Omental fat pad (tissue), 4 donors: ENCODE results near the gene CFAP54. TPM values are rescaled to one million over a fixed set of nuclear protein-coding genes. Genes with fewer than 3 reads are reported as not detected.

Source experiments
- ATAC-seq: fragments of 150-250 bp; one replicate; pipeline ENCODE4 v1.9.1; 2016; ENCODE audit warnings: mild to moderate bottlenecking, moderate library complexity; ENCODE audit not compliant: low FRiP score
- DNase-seq: peaks from one replicate; pipeline ENCODE4 v3.0.0-alpha.2; 2019; ENCODE audit warnings: low spot score
- CTCF ChIP-seq, 3 donors: fragments of 450-650 bp; IDR thresholded peaks; one replicate each; pipeline ENCODE4 v1.5.1; 2016 to 2017; ENCODE audit warnings: antibody characterized with exemption in 3 of 3, mild to moderate bottlenecking in 3 of 3, moderate library complexity in 2 of 3
- total RNA-seq, 4 donors: library from RNA; depleted of rRNA; stranded (reverse); fragments of >200 nt; gene quantifications; one replicate each; pipeline ENCODE4 v1.1.0, GENCODE V29; 2016

CFAP54 gene
- total RNA-seq, 4 donors from 2014 or later: 0.60 to 2.2 (median 1.0) TPM

GRCh38 chr12:96526110-96526509, 36.7 kb downstream of the CFAP54 start:
- DNase-seq (no peak), ATAC-seq (no peak)
- TF ChIP-seq CTCF (IDR thresholded peaks at IDR 0.05): no peak

- DNase-seq: no peak
- TF ChIP-seq CTCF (IDR thresholded peaks at IDR 0.05): no peak
- ATAC-seq: no peak
Observed at GRCh38 chr12:96529912-96530311, 40.5 kb downstream of the CFAP54 start.

GRCh38 chr12:96534339-96534738, 45.0 kb downstream of the CFAP54 start:
- ATAC-seq (no peak), DNase-seq (no peak)

GRCh38 chr12:96548384-96548783, 59.0 kb downstream of the CFAP54 start:
- TF ChIP-seq CTCF (IDR thresholded peaks at IDR 0.05): no peak
- ATAC-seq: no peak
- no peak for DNase-seq

More at GRCh38 chr12:96534339-96534738, 45.0 kb downstream of the CFAP54 start:
- no peak for TF ChIP-seq CTCF (IDR thresholded peaks at IDR 0.05)

- no peak for TF ChIP-seq CTCF (IDR thresholded peaks at IDR 0.05)
- no peak for ATAC-seq
Observed at GRCh38 chr12:96549341-96549740, 60.0 kb downstream of the CFAP54 start.

GRCh38 chr12:96570579-96570978, 81.2 kb downstream of the CFAP54 start:
- ATAC-seq (no peak), DNase-seq (no peak)
- no peak for TF ChIP-seq CTCF (IDR thresholded peaks at IDR 0.05)

More at GRCh38 chr12:96549341-96549740, 60.0 kb downstream of the CFAP54 start:
- no peak for DNase-seq

GRCh38 chr12:96571101-96571862, 81.9 kb downstream of the CFAP54 start:
- ATAC-seq: no peak
- DNase-seq: no peak
- TF ChIP-seq CTCF (IDR thresholded peaks at IDR 0.05): no peak
